HepG2 (cell line): ENCODE results near the gene FCN3. TPM values are rescaled to one million over a fixed set of nuclear protein-coding genes. Genes with fewer than 3 reads are reported as not detected.

Source experiments
- AKAP8 ChIP-seq: sonication (generic); formaldehyde crosslinking; IDR thresholded peaks from 2 replicates; pipeline ENCODE4 v1.5.1; 2020; ENCODE audit warnings: mild to moderate bottlenecking, missing genetic modification reagents
- ATF2 ChIP-seq: sonication (generic); formaldehyde crosslinking; IDR thresholded peaks from 2 replicates; pipeline ENCODE4 v1.4.0; 2020; ENCODE audit warnings: missing genetic modification reagents
- DRAP1 ChIP-seq: IDR thresholded peaks from 2 replicates; pipeline ENCODE4 v1.6.1; 2016; ENCODE audit warnings: missing genetic modification reagents, missing compliant biosample characterization
- EED ChIP-seq: sonication (generic); formaldehyde crosslinking; IDR thresholded peaks from 2 replicates; pipeline ENCODE4 v1.5.0; 2020; ENCODE audit warnings: mild to moderate bottlenecking, missing genetic modification reagents
- GATAD2A ChIP-seq: IDR thresholded peaks from 2 replicates; pipeline ENCODE4 v1.6.1; 2016
- HNF4A ChIP-seq: sonication (generic); formaldehyde crosslinking; IDR thresholded peaks from 2 replicates; pipeline ENCODE4 v1.4.0; 2020; ENCODE audit warnings: missing genetic modification reagents
- KDM2A ChIP-seq: sonication (generic); formaldehyde crosslinking; IDR thresholded peaks from 2 replicates; pipeline ENCODE4 v1.4.0; 2020; ENCODE audit warnings: low read depth, missing genetic modification reagents, borderline replicate concordance
- MBD4 ChIP-seq: IDR thresholded peaks from 2 replicates; pipeline ENCODE4 v1.6.1; 2012; ENCODE audit warnings: low read length, inconsistent platforms, borderline replicate concordance
- NR2F2 ChIP-seq: IDR thresholded peaks from 2 replicates; pipeline ENCODE4 v1.6.1; 2012; ENCODE audit warnings: low read depth, inconsistent platforms, borderline replicate concordance
- PHF8 ChIP-seq: sonication (generic); formaldehyde crosslinking; IDR thresholded peaks from 2 replicates; pipeline ENCODE4 v1.5.0; 2020; ENCODE audit warnings: missing genetic modification reagents
- PRDM15 ChIP-seq: sonication (generic); formaldehyde crosslinking; IDR thresholded peaks from 2 replicates; pipeline ENCODE4 v1.4.0; 2020; ENCODE audit warnings: missing genetic modification reagents
- SOX6 ChIP-seq, 2 experiments: fragments of 450-650 bp in 1 of 2; sonication (generic) in 1 of 2; formaldehyde crosslinking in 1 of 2; IDR thresholded peaks; 2 replicates each; pipeline versions ENCODE4 v1.4.0 to v1.6.1; 2017 to 2020; ENCODE audit warnings: antibody characterized with exemption in 1 of 2, mild to moderate bottlenecking in 1 of 2, missing genetic modification reagents in 1 of 2
- TFDP1 ChIP-seq: IDR thresholded peaks from 2 replicates; pipeline ENCODE4 v1.6.1; 2016; ENCODE audit warnings: missing compliant biosample characterization, missing genetic modification reagents, borderline replicate concordance
- ZBTB25 ChIP-seq: IDR thresholded peaks from 2 replicates; pipeline ENCODE4 v1.6.1; 2018; ENCODE audit warnings: missing genetic modification reagents
- polyA plus RNA-seq, 8 experiments: library from polyadenylated mRNA; depleted of rRNA in 3 of 8; stranded (reverse) in 7 of 8; unstranded in 1 of 8; fragments of >200 nt; fragmentation: Illumina TruSeq in 4 of 8; extraction: Trizol in 4 of 8; gene quantifications; 2 replicates each; pipeline versions ENCODE4 v1.2.1 to v1.2.3, GENCODE V29; 2011 to 2016; ENCODE audit warnings: low read depth in 4 of 8, missing spikeins in 1 of 8, mixed read lengths in 1 of 8; ENCODE audit not compliant: insufficient read depth in 1 of 8
- total RNA-seq, 5 experiments: library from RNA; depleted of rRNA; stranded (reverse); fragments of >200 nt; fragmentation: Illumina TruSeq; extraction: Trizol; gene quantifications; 2 replicates each; pipeline ENCODE4 v1.2.3, GENCODE V29; 2016; ENCODE audit warnings: low read depth in 1 of 5

Gene FCN3
- total and polyA plus RNA-seq, 2 of the 13 experiments (the other 11 are each of a cell fraction or from before 2014, with no cell fraction given): not detected

GRCh38 chr1:27348861-27349783 is 25.5 kb downstream of the FCN3 start (continued):
- TF ChIP-seq PRDM15 (CRISPR knock-in tag) (peak; percentile 99), PHF8 (CRISPR knock-in tag) (peak; percentile 36; the same call in 1 of the 2 replicates), EED (CRISPR knock-in tag) (0 out of 2 replicates have a peak, but pooled peaks have one; percentile 40), SOX6 (IDR thresholded peaks at IDR 0.05) (no peak), SOX6 (CRISPR knock-in tag; IDR thresholded peaks at IDR 0.05) (0 out of 2 replicates have a peak, but pooled peaks have one; percentile 16), TFDP1 (CRISPR knock-in tag) (no peak; the same call in 1 of the 2 replicates), GATAD2A (CRISPR knock-in tag) (no peak), NR2F2 (peak; percentile 34; the same call in 1 of the 2 replicates), MBD4 (no peak), ATF2 (CRISPR knock-in tag) (0 out of 2 replicates have a peak, but pooled peaks have one; percentile 27), HNF4A (CRISPR knock-in tag) (peak; percentile 31; the same call in 1 of the 2 replicates), DRAP1 (no peak), ZBTB25 (CRISPR knock-in tag) (no peak), KDM2A (CRISPR knock-in tag) (peak; percentile 80; the same call in 1 of the 2 replicates), AKAP8 (CRISPR knock-in tag) (0 out of 2 replicates have a peak, but pooled peaks have one; percentile 54)
